A549 treated with CORT108297 at 1 μM for 4 hours (cell line): ENCODE measurements around the gene TOMM22. TPM values are rescaled to one million over a fixed set of nuclear protein-coding genes. Genes with fewer than 3 reads are reported as not detected.

Experiments used
- total RNA-seq: library from RNA; stranded (reverse); fragments of 200-300 nt; extraction: Qiagen RNA extraction; gene quantifications from 5 replicates; pipeline ENCODE4 v1.2.3, GENCODE V29; 2022

TOMM22 gene
- total RNA-seq = 62.6 to 81.3 TPM (median 70.0 TPM) in 5 replicates

GRCh38 chr22:38681582-38682335 is at the start of gene TOMM22:
Gene TOMM22, plus strand, starts transcription at chr22:38681957. Its CDS starts 22 bp downstream, at chr22:38681979.

GRCh38 chr22:38656256-38657044 is 25.3 kb upstream of the TOMM22 start, which contains the start of the genes CBY1 and FAM227A:
Gene CBY1, plus strand, starts transcription at chr22:38656638. Its CDS starts 11,417 bp downstream, at chr22:38668055.
Gene FAM227A, minus strand, starts transcription at chr22:38656392. Its CDS starts 6,224 bp downstream, at chr22:38650168.

DNA sequence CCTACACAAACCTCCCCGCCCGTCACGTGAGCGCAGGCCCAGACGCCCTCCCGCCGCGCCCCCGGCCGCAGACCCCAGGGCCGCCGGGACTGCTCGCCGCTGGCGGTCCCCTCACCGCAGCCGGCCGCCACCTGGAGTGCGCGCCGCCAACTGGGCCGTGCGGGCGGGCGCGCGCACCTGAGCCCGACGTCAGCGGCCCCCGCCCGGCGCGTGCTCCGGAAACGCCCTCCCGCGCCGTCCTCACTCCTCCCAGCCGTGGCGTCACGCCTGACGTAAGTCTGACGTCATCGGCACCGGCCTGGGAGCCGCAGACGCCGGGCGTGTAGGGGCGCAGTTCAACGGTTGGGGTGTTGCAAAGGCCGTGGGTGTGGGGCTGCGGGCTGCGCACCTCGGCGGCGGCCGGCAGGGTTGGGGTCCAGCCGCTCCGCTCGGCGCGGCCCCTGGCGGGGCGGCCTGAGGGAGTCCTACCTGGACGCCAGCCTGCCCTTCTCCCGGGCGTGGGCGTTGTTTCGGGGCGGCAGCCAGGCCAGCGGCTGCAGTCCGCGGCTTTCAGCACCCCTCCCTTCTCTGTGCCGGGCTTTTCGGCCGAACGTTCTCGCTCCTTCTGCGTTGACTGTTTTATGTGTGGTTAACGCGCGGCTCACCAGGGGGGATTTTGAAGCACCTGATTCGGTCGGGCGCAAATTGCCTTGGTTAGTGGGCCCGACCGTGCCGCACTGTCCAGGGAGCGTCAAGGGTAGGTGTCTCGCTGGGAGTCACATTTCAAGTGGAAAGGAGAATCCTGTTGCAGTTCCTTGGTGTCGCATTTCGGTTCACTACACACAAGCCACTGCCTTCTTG is 19.3 kb downstream of the TOMM22 start, which contains the start of gene JOSD1:
JOSD1 (minus strand) TSS at position 155 of the 840 bp plus-strand sequence. CDS start 956 bp downstream, outside the sequence.

DNA sequence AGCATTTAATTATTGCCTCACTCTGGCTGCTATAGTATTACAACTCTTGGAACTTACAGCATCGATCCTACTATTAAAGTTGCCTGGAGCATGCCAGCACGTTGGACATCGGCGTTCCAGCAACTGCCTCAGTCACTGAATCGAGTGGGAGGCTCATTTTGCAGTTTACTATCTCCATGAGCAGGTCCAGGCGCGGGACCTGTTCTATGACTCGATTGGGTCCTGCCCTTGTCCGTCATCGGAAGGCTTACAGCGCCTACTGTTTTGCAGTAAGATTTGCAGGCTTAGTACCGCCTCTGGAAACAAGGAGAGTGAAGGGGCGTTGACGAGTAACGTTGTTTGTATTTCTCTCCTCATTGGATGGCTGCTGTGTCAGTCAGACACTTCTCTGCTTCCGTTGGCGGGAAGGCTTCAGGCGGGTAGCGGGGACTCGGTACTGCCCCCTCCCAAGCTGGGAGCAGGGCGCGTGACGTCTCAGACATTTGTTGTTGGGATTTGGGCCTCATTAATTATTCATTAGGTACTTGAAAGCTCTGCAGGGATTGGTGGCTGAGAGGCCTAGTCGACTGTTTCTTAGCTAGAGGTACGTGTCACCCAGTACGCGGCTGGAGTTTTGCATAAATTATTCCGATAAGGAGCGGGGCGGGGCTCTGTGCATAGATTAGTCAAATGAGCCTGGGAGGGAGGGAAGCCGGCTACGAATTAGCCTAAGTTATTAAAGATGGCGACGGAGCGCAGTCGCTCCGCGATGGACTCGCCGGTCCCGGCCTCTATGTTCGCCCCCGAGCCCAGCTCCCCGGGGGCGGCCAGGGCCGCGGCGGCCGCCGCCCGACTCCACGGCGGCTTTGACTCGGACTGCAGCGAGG is 23.7 kb downstream of the TOMM22 start, which contains the start of gene GTPBP1:
GTPBP1 (plus strand) TSS at position 710 of the 866 bp plus-strand sequence; CDS start at position 722, 12 bp downstream.

Other genes starting within 250 kb of the TOMM22 start
- gene KCNJ4, start 226.8 kb upstream of the TOMM22 start, total RNA-seq = 0.06 to 0.22 TPM (median 0.13 TPM) in 5 replicates
- 16.8 to 22.5 TPM (median 20.2 TPM) in 5 replicates for gene KDELR3, start 213.9 kb upstream of the TOMM22 start, total RNA-seq
- 87.0 to 97.2 TPM (median 88.3 TPM) in 5 replicates for gene DDX17, start 175.6 kb upstream of the TOMM22 start, total RNA-seq
- gene DMC1, start 111.8 kb upstream of the TOMM22 start, total RNA-seq = 2.6 to 5.5 TPM (median 5.0 TPM) in 5 replicates
- 0.46 to 1.1 TPM (median 0.80 TPM) in 5 replicates for gene FAM227A, start 25.6 kb upstream of the TOMM22 start, total RNA-seq
- gene CBY1, start 25.3 kb upstream of the TOMM22 start, total RNA-seq = 15.0 to 17.1 TPM (median 16.1 TPM) in 5 replicates
- 25.9 to 30.6 TPM (median 28.1 TPM) in 5 replicates for gene JOSD1, start 19.0 kb downstream of the TOMM22 start, total RNA-seq
- gene GTPBP1, start 24.0 kb downstream of the TOMM22 start, total RNA-seq = 7.0 to 10.8 TPM (median 10.7 TPM) in 5 replicates
- gene SUN2, start 74.0 kb downstream of the TOMM22 start, total RNA-seq = 23.8 to 38.4 TPM (median 36.7 TPM) in 5 replicates
- gene DNAL4, start 112.2 kb downstream of the TOMM22 start, total RNA-seq = 9.2 to 11.8 TPM (median 10.7 TPM) in 5 replicates
- 10.5 to 15.3 TPM (median 11.9 TPM) in 5 replicates for gene NPTXR, start 162.1 kb downstream of the TOMM22 start, total RNA-seq
- gene CBX6, start 190.3 kb downstream of the TOMM22 start, total RNA-seq = 26.0 to 35.1 TPM (median 32.4 TPM) in 5 replicates